Esophagus (tissue), 2 donors: ENCODE measurements around the gene DUSP3. TPM values are rescaled to one million over a fixed set of nuclear protein-coding genes. Genes with fewer than 3 reads are reported as not detected.
"Not testable (repeated sequence)": the region's sequence is repeated elsewhere in the genome, so short reads cannot be mapped to it uniquely, and the experiment has no call there.

Experiments used
- H3K27ac ChIP-seq, 2 donors: one replicate each; pipeline ENCODE4 v1.5.1; 2013; ENCODE audit warnings: low read depth in 2 of 2, mild to moderate bottlenecking in 2 of 2, inconsistent platforms in 1 of 2, low read length in 1 of 2, moderate library complexity in 1 of 2
- H3K27me3 ChIP-seq, 2 donors: one replicate each; pipeline ENCODE4 v1.6.1; 2013; ENCODE audit warnings: low read length in 2 of 2, control low read depth in 1 of 2, mild to moderate bottlenecking in 1 of 2; ENCODE audit not compliant: insufficient read depth in 2 of 2, control insufficient read depth in 1 of 2
- H3K36me3 ChIP-seq, 2 donors: one replicate each; pipeline ENCODE4 v1.6.1; 2013; ENCODE audit warnings: low read length in 1 of 2; ENCODE audit not compliant: control insufficient read depth in 2 of 2, insufficient read depth in 2 of 2
- H3K4me1 ChIP-seq, 2 donors: one replicate each; pipeline ENCODE4 v1.6.1; 2013; ENCODE audit warnings: low read length in 1 of 2; ENCODE audit not compliant: control insufficient read depth in 2 of 2, insufficient read depth in 2 of 2
- H3K4me3 ChIP-seq, 2 donors: one replicate each; pipeline ENCODE4 v1.5.1; 2013; ENCODE audit warnings: low read length in 2 of 2, mild to moderate bottlenecking in 2 of 2, low read depth in 1 of 2, moderate library complexity in 1 of 2
- H3K9me3 ChIP-seq, 2 donors: one replicate each; pipeline ENCODE4 v1.6.1; 2013; ENCODE audit warnings: mild to moderate bottlenecking in 2 of 2, low read depth in 1 of 2, low read length in 1 of 2, moderate library complexity in 1 of 2; ENCODE audit not compliant: control insufficient read depth in 2 of 2, insufficient read depth in 1 of 2
- WGBS, 2 donors: extraction: QIAGEN DNeasy Blood & Tissue Kit; methylation state at CpG; one replicate each; pipeline ENCODE4 v1.1.7; 2013; 5-methylcytosine and 5-hydroxymethylcytosine counted together
- polyA plus RNA-seq, 2 donors: library from polyadenylated mRNA; stranded (reverse); fragments of 200-250 nt; gene quantifications; one replicate each; pipeline ENCODE4 v1.2.3, GENCODE V29; 2013
- donor health status: healthy with polysubstance abuse.
- donor health status: Bipolar disorder and iron deficiency.

Gene DUSP3
- polyA plus RNA-seq, 2 donors: 29.4 to 56.8 TPM

- no peak overlapping the region for H3K27ac ChIP-seq
- H3K4me3 ChIP-seq: no peak overlapping the region
- H3K36me3 ChIP-seq: peaks cover 4% of the 10 kb centered on the region in 2 donors
- no peaks in the 10 kb centered on the region for H3K9me3 ChIP-seq
- no peaks in the 10 kb centered on the region for H3K4me1 ChIP-seq
- no peaks in the 10 kb centered on the region for H3K27me3 ChIP-seq
These were observed 26.3 kb upstream of the DUSP3 start for GRCh38 chr17:43805117-43805516.

- Histone ChIP-seq H3K27ac (no peak overlapping the region), H3K36me3 (peaks cover 4% of the 10 kb centered on the region in 2 donors)
- 57 to 58% methylated on average over 4 of the region's 4 CpGs for WGBS, 2 donors
These were observed 25.0 kb upstream of the DUSP3 start for GRCh38 chr17:43803758-43804157.

GRCh38 chr17:43801844-43802243, 23.1 kb upstream of the DUSP3 start:
- Histone ChIP-seq H3K36me3 (peaks cover 4% of the 10 kb centered on the region in 2 donors), H3K9me3 (no peaks in the 10 kb centered on the region), H3K27me3 (no peaks in the 10 kb centered on the region), H3K4me3 (no peak overlapping the region), H3K4me1 (no peaks in the 10 kb centered on the region), H3K27ac (no peak overlapping the region)
- 77 to 81% methylated on average over 3 of the region's 3 CpGs for whole genome bisulfite sequencing, 2 donors

More at GRCh38 chr17:43803758-43804157, 25.0 kb upstream of the DUSP3 start:
- H3K9me3 ChIP-seq: no peaks in the 10 kb centered on the region
- H3K4me1 ChIP-seq: no peaks in the 10 kb centered on the region
- H3K27me3 ChIP-seq: no peaks in the 10 kb centered on the region
- H3K4me3 ChIP-seq: no peak overlapping the region

GRCh38 chr17:43800736-43801135, 22.0 kb upstream of the DUSP3 start:
- Histone ChIP-seq H3K36me3 (peaks cover 4% of the 10 kb centered on the region in 2 donors), H3K27ac (no peak overlapping the region), H3K4me1 (no peaks in the 10 kb centered on the region), H3K27me3 (no peaks in the 10 kb centered on the region), H3K9me3 (no peaks in the 10 kb centered on the region), H3K4me3 (no peak overlapping the region)
- 82 to 89% methylated on average over 3 of the region's 3 CpGs for WGBS, 2 donors

GRCh38 chr17:43799047-43799446, 20.3 kb upstream of the DUSP3 start:
- Histone ChIP-seq H3K27ac (no peak overlapping the region), H3K36me3 (peaks cover 4% of the 10 kb centered on the region in 2 donors), H3K27me3 (no peaks in the 10 kb centered on the region), H3K4me3 (no peak overlapping the region), H3K4me1 (no peaks in the 10 kb centered on the region), H3K9me3 (no peaks in the 10 kb centered on the region)
- 75 to 77% methylated on average over 2 of the region's 2 CpGs for WGBS, 2 donors

- H3K4me1 ChIP-seq, H3K9me3 ChIP-seq, H3K27ac ChIP-seq, H3K36me3 ChIP-seq, H3K4me3 ChIP-seq, H3K27me3 ChIP-seq: not testable (repeated sequence)
- 71 to 74% methylated on average over 9 of the region's 9 CpGs for WGBS, 2 donors
These were observed 19.2 kb upstream of the DUSP3 start for GRCh38 chr17:43798024-43798423.

- not testable (repeated sequence) for H3K4me3 ChIP-seq, H3K36me3 ChIP-seq, H3K9me3 ChIP-seq, H3K4me1 ChIP-seq, H3K27ac ChIP-seq, H3K27me3 ChIP-seq
- WGBS, 2 donors: 84 to 87% methylated on average over 4 of the region's 4 CpGs
These were observed 13.9 kb upstream of the DUSP3 start for GRCh38 chr17:43792668-43793067.

- Histone ChIP-seq H3K4me3 (no peak overlapping the region), H3K9me3 (no peaks in the 10 kb centered on the region), H3K27ac (no peak overlapping the region), H3K27me3 (no peaks in the 10 kb centered on the region), H3K36me3 (no peaks in the 10 kb centered on the region), H3K4me1 (no peaks in the 10 kb centered on the region)
- 11 to 13% methylated on average over 3 of the region's 3 CpGs for WGBS, 2 donors
These were observed 12.8 kb upstream of the DUSP3 start for GRCh38 chr17:43791589-43791988.

GRCh38 chr17:43790311-43790940, 11.6 kb upstream of the DUSP3 start:
- Histone ChIP-seq H3K9me3 (no peaks in the 10 kb centered on the region), H3K4me1 (no peaks in the 10 kb centered on the region), H3K36me3 (no peaks in the 10 kb centered on the region), H3K4me3 (no peak overlapping the region), H3K27me3 (no peaks in the 10 kb centered on the region), H3K27ac (no peak overlapping the region)
- WGBS, 2 donors: 55 to 71% methylated on average over 14 of the region's 14 CpGs

- 83 to 95% methylated on average over 1 of the region's 1 CpG for WGBS, 2 donors
- no peaks in the 10 kb centered on the region for H3K36me3 ChIP-seq
- no peaks in the 10 kb centered on the region for H3K27me3 ChIP-seq
- no peaks in the 10 kb centered on the region for H3K4me1 ChIP-seq
- no peak overlapping the region for H3K27ac ChIP-seq
- H3K4me3 ChIP-seq: no peak overlapping the region
- no peaks in the 10 kb centered on the region for H3K9me3 ChIP-seq
These were observed 10.7 kb upstream of the DUSP3 start for GRCh38 chr17:43789482-43789881.
